HG02938 (cell line): ENCODE results near the gene MAP3K7.
"Not testable (repeated sequence)": the region's sequence is repeated elsewhere in the genome, so short reads cannot be mapped to it uniquely, and the experiment has no call there.

Source experiments
- ATAC-seq: cut with Tn5 transposase; IDR thresholded peaks from one replicate; pipeline ENCODE4 v1.9.1; 2021; ENCODE audit warnings: mild to moderate bottlenecking, moderate library complexity; ENCODE audit not compliant: unreplicated experiment

MAP3K7 gene

DNA sequence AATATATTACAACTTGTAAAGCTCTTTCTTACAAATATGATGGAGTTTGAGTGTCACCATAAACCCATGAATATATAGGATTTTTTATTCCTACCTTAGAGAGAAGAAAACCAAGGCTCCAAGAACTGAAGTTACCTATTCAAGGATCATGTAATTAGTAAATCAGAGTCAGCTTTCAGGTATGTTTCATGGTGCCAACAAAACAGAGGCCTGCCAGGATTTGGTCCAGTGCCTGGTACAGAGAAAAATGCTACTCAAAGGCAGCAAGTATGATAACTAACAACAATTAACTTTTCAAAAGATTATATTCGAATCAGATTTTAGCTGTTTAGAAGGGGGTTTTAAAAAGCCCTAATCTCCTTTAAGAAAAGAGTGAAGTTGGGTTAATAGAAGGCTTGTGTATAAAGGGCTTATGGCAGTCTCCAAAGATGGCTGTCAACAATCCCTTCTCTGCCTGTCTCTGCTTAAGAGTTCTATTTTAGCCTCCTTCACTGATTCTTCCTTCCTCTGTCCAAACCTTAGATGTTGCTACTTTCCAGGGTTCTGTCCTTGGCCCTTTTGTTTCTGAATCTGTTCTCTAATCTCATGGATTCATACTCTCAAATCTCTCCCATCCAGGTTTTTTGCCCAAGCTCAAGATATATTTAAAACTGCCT lies 7.8 kb downstream of the MAP3K7 start:
- ATAC-seq = no peak

DNA sequence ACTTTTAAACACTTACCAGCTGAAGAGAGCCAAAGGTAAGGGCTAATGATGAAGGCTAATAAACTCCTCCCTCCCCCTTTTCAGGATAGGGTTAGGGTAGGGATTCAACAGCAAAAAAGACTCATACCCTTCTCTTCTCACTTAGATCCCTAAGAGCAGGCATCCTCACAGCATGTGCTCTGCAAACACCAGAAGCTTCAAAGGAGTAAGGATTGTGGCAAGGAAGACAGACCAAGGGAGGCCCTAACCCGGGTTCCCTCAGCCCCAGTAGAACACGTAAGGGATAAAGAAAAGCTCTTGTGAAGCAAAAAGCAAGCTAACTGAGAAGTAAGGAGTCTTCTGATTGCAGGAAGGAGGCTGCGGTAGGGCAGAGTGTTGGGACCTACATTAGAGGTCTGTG lies 11.6 kb downstream of the MAP3K7 start:
- ATAC-seq = no peak

DNA sequence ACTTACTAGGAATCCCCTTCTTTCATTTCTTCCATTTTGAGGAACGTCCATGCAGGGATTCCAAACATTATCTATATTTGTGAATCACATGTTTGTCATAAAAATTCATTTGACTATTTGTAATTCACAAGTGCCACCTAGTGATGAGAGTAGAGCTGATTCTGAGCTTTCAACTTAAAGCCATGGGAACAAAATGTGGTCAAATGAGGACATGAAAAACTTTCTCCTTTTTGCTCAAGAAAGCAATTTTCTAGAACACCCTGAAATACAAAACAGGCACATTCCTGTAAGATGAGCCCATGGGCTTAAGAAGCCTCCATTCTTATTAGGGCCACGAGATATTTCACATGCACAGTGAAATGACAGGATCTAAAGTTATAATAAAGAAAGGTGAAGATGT lies 12.3 kb downstream of the MAP3K7 start:
- ATAC-seq = no peak

DNA sequence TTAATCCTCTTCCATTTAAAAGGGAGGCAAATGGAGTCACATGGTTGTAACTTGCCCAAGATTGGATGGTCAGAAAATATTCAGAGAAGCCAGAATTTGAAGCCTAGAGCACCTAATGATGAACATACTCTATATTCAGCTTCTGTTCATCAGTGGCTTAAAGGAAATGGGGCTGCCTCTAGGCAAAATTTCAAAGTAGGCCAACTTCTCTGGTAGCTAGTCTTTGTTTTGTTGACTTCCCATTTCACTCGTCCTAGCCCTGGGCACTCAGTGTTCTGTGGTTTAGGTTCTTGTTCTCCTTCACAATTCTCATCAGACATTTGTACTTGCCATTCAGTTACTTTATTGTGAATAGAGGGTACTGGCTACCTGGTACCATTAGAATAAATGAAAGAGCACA lies 13.2 kb downstream of the MAP3K7 start:
- ATAC-seq = no peak

DNA sequence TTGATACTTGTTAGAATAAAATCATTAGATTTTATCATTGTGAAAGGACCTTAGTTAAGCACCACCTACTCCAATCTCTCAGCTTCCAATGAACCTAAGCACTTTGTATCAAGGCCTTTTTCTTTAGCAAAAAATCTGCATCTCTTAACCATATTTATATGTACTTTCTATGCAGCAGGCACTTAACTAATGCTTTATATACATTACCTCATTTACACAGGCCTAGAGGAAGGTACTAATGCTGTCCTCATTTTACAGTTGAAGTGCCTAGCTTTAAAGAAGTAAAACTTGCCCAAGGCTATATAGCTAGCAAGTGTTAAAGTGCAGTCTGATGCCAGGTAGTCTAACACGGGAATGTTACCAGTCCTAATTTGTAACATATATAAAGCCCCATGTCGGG lies 14.0 kb downstream of the MAP3K7 start:
- ATAC-seq = no peak

DNA sequence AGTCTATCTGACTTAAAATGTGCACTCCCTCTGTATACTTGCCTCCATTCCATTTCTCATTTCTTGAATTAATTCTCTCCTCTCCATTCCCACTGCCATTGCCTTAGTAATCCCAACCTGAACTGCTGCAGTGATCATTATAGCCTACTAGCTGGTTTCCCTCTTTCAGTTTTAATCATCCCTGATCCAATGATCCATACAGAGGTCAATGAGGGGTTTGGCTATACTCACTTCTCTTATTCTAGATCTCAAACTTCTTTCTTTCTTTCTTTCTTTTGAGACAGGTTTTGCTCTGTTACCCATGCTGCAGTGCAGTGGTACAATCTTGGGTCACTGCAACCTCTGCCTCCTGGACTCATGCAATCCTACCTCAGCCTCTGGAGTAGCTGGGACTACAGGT lies 17.6 kb downstream of the MAP3K7 start:
- no peak for ATAC-seq

DNA sequence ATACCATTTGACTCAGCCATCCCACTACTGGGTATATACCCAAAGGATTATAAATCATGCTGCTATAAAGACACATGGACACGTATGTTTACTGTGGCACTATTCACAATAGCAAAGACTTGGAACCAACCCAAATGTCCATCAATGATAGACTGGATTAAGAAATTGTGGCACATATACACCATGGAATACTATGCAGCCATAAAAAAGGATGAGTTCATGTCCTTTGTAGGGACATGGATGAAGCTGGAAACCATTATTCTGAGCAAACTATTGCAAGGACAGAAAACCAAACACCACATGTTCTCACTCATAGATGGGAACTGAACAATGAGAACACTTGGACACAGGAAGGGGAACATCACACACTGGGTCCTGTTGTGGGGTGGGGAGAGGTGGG lies 19.2 kb downstream of the MAP3K7 start:
- not testable (repeated sequence) for ATAC-seq

DNA sequence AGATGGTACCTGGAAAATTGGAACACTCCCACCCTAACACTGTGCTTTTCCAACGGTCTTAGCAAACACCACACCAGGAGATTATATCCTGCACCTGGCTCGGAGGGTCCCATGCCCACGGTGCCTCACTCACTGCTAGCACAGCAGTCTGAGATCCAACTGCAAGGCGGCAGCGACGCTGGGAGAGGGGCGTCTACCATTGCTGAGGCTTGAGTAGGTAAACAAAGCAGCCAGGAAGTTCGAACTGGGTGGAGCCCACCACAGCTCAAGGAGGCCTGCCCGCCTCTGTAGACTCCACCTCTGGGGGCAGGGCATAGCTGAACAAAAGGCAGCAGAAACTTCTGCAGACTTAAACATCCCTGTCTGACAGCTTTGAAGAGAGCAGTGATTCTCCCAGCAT lies 24.5 kb downstream of the MAP3K7 start:
- not testable (repeated sequence) for ATAC-seq

DNA sequence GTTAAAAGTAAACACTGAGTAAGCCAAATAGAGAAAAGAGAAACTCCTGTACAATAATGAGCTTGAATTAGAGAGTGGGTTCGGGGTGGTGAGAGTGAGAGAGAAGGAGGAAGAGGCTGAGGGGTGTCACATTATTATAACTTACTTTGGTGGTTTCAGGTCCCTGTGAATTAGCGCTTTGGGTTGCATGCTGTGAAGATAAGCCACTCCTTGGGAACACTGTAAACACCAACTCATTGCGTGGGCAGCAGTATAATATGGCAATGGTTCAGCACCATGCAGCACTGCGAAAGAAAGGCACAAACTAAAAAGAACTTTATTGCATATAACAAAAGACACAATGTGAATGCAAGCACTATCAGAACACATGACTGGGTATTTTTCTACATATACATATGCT lies 26.9 kb downstream of the MAP3K7 start:
- no peak for ATAC-seq

DNA sequence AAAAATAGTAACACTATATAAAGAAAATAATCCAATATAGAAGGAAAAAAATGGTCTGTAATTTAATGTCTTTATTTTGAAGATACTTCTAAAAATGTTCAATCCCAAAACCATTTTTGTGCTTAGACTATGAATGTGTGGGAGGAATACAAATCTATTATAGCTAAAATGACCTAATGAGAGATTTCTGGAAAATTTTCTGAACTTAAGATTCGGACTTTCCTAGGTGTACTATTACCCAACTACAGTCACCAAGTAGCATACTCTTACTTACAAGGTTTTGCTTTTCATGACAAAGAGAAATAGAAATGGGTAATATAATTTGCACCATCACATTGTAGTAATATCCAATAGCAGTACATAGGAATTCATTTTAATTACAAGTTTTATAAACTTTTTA lies 29.9 kb downstream of the MAP3K7 start:
- ATAC-seq = no peak

DNA sequence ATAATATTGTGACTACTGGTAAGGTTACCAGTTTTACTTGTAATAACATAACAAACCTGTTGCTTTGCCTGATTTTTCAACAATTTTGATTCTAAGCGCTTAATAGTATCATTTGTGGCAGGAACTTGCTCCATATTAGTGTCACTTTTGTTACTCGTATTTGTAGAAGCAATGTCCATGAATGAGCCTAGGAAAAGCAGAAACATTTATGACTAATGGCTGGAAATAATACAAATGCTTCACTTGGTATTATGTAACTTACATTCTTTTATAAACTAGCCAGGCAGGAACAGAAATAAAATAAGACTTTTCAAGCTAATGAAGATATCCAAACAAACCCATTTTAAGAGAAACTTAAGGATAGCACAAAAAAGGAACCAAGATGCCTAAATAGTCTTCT lies 38.9 kb downstream of the MAP3K7 start:
- ATAC-seq = no peak

DNA sequence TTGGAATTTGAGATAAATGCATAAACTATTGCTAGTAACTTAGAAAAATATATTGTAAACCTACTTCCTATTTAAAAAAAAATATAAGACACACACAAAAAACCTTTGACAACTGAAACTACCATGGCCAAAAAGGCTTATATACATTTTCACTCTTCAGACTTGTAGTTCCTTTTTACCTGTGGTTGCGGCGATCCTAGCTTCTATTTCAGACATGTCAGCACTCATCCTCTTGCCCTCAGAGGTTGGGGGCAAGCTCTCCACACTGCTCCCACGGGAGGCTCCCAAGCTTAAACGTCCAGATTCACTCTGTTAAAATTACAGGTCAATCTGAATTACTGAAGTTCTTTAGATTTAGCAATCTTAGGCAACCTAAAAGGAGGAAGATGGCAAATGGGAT lies 39.8 kb downstream of the MAP3K7 start:
- ATAC-seq = no peak

DNA sequence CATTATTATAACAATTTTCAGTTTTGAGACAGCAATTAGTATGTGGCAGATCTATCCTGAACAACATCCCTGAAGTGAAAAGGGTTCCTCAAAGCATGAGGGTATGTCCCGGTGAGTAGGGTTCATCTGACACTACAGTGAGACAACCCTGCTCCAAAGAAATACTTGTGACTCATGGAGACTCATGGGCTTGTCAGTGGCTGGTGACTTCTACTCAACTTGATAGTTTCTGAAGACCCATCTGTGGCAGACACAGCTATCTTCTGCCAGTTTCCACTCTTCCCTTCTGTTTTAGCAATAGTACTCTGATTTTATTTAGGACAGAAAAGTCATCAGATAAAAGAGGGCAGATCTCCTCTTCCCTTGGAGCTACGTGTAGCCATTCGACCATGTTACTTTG lies 41.4 kb downstream of the MAP3K7 start:
- ATAC-seq = no peak

DNA sequence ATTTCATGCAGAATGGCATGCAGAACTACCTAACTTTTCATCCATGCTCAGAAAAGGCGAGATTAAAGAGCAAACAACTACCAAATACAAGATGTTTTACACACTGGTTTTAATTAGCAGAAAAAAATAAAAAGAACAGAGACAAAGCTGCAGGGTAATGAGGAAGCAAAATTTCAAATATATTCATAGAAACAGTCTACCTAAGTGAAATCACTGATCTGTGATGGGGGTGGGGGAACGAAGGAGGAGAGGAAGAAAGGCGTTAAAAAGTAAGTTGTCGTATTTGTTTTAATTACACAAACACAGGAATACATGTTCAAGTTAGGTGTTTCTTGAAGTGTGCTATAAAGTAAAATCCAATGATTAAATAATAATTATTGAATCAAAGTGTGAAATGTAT lies 42.1 kb downstream of the MAP3K7 start:
- ATAC-seq = no peak

DNA sequence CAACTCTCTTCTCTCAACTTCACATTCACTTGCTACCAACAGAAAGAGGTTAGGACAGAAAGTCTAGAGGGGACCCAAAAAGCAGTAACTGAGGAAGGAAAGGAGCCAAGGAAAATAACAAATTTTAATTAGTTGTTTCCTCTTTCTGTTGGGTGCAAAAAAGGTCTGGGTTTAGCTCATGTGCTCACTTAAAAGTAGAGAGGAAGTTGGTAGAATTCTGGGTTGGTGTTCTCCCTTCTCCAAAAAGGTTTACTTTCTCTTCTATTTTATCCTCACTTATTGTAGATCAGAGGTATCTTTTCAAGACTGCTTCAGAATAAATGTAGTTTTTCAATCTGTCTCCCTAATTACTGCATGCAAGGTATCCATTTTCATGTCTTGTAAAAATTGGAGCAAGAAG lies 42.8 kb downstream of the MAP3K7 start:
- ATAC-seq = no peak

DNA sequence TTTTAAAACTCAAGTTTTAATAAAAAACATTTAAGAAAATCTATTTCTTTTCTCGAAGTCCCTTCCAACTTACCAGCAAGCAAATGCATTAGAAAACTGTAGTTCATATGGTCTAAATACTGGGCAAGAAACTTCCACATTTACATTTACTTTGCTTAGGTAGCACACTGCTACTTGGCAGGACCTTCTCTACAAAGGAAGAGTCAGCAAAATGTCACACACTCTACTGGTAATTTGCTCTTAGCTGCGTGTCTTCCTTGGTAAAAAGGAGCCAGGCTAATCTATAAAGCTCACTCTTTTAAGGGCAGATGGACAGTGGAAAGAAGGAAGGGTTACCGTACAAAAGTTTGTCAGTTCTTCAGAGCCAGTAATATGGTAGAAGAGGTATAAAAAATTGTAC lies 45.7 kb downstream of the MAP3K7 start:
- no peak for ATAC-seq

DNA sequence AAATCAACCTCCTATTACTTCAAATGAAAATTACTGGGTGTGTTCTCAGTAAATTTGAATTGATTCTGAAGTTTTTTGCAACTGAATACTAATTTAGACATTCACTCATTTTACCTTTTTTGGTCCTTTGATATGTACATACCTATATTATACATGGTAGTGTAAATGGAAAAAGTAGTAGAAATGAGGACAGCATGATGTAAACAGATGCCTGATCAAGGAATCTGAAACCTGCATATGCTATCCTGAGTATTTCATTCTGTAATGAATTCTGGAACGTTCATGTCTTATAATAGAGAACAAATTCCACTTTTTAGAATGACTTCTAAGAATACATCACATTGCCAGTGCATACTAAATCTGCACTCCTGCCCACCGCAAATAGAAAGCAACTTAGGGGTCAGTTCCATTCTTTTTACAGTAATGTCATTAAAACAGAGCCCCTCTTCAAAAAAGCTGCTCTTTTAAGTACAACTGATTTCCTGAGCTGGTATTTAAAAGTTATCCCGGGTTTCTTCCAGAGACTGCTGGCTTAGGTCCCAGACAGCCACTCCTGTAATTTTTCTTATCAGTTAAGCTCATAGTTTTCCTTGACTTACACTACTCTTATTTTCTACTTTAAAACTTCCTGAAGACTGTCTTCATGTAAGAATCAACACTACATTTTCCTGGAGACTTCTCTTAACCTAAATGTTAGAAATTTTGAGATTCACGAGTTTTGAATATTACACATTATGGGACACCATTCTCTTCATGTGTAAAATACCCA lies 48.4 kb downstream of the MAP3K7 start:
- no peak for ATAC-seq

DNA sequence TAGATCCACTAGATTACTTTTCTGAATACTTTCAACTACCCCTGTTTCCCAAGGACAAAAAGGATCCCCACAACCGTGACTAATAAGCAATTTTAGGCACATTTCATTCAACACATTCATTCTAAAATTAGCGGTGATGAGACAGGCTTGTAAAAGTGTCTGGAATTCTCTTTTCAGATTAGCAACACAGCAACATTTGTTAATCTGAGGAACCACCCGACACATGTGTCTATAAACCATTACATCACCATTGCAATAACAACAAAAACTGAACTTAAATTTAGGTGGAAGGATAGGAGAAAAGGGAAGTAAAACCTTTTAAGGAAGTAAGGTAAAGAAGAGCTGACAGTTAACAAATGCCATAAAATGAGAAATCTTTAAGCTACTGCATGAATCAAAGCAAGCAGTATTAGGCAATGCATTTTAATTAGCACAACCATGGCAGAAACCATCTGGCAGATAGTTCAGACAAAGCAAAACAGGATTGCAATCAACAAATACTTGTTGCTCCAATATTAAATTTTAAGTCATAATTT lies 49.1 kb downstream of the MAP3K7 start:
- ATAC-seq = peak; percentile 74

DNA sequence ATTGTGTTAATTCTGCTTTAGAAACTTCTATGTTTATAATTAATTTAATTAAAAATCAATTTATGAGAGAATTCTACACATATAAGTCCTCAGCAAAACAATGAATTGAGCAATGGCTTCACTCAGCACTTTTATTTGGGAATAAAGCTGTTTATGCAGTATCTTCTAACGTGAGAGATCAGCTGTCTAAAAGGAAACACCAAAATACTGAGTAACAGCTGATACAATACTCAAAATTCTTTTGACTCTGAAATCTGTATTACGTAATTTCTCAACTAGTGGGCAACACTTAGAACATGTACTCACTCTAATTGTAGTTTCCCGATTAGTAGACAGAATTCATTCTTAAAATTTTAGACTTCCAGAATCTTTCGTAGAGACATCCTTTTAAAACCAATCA lies 49.8 kb downstream of the MAP3K7 start:
- no peak for ATAC-seq

DNA sequence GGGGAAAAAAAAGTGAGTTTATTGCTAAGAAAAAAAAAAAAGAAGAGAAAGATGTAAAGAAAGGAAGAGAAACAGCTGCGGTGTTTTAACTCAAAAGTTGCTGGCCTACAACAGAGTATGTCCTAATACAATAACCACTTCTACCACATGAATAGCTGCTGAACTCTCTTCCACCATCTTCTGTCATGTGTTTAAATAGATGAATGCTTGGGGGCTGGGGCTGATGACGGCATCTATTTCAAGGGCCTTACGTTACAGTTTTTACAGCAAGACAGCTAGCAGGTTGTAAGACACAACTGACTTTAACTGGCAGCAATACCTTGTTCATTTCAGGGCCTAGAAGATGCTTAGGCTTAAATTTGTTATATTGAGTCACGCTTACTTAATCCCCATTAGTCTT lies 50.4 kb downstream of the MAP3K7 start:
- ATAC-seq = no peak

DNA sequence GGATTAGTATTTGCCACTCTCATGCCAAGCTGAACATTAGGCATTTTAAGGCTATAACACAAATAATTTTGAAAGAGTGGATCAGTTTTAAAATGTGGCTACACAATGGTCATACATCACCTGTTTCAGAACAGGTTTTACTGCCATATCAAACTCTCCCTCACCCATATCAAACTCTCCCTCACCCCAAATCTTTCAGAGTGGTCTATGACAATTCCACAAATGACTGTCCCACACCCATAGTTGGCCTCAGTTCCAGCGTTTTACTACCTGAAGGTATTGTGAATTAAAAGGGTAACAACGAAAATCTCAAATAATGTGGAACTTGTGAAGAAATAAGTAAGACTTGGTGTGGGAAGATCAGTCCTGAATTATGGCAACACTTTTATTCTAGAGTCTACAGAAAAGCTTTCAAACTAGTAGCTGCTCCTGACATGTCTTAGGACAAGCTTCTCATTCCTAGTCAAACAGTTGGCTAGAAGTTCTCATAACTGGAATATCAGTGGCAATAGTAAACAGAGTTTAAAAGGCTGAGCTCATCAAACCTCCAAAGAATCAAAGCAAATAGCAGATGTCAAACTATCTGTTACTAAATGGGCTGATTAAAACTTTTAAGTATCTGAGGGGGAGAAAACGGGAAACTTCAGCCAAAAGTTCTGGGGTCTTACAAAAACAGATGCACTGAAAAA lies 52.4 kb downstream of the MAP3K7 start:
- no peak for ATAC-seq
